IMR-90 (cell line): ENCODE measurements around the gene SPIN1.

Experiments
- CEBPB ChIP-seq: IDR thresholded peaks from 2 replicates; pipeline ENCODE4 v1.6.1; 2012; ENCODE audit warnings: low read depth, low read length, improper control_type of control experiment
- CHD1 ChIP-seq: IDR thresholded peaks from 2 replicates; pipeline ENCODE4 v1.6.1; 2012; ENCODE audit warnings: low read depth, low read length, improper control_type of control experiment
- FOS ChIP-seq: fragments of 150-350 bp; IDR thresholded peaks from 2 replicates; pipeline ENCODE4 v1.6.1; 2016; ENCODE audit warnings: low read depth, low read length
- MAFK ChIP-seq: IDR thresholded peaks from 2 replicates; pipeline ENCODE4 v1.6.1; 2012; ENCODE audit warnings: low read depth, low read length, improper control_type of control experiment
- MXI1 ChIP-seq: IDR thresholded peaks from 2 replicates; pipeline ENCODE4 v1.6.1; 2012; ENCODE audit warnings: low read depth, mild to moderate bottlenecking, low read length, moderate library complexity, borderline replicate concordance
- NFE2L2 ChIP-seq: fragments of 150-350 bp; IDR thresholded peaks from 2 replicates; pipeline ENCODE4 v1.6.1; 2016; ENCODE audit warnings: low read depth, mild to moderate bottlenecking, low read length
- POLR2A ChIP-seq: IDR thresholded peaks from 2 replicates; pipeline ENCODE4 v1.6.1; 2012; ENCODE audit warnings: mild to moderate bottlenecking, low read depth, low read length
- RAD21 ChIP-seq: IDR thresholded peaks from 2 replicates; pipeline ENCODE4 v1.6.1; 2012; ENCODE audit warnings: low read length, improper control_type of control experiment
- RFX5 ChIP-seq: IDR thresholded peaks from 2 replicates; pipeline ENCODE4 v1.8.0; 2012; ENCODE audit warnings: low read depth, mild to moderate bottlenecking, low read length, moderate library complexity
- SMC3 ChIP-seq: fragments of 150-350 bp; IDR thresholded peaks from 2 replicates; pipeline ENCODE4 v1.6.1; 2016; ENCODE audit warnings: low read depth, mild to moderate bottlenecking, antibody characterized with exemption, low read length, moderate library complexity
- USF2 ChIP-seq: fragments of 150-350 bp; IDR thresholded peaks from 2 replicates; pipeline ENCODE4 v1.6.1; 2017; ENCODE audit warnings: mild to moderate bottlenecking, antibody characterized with exemption, low read length, low read depth
- TF ChIP-seq, protein P1 (sequence below): conservative IDR thresholded peaks from 2 replicates; pipeline ENCODE4 v1.5.1; 2012; ENCODE audit warnings: mild to moderate bottlenecking, low read depth, low read length, improper control_type of control experiment
- TF ChIP-seq, protein P2 (sequence below): fragments of 150-350 bp; IDR thresholded peaks from 2 replicates; pipeline ENCODE4 v1.6.1; 2016; ENCODE audit warnings: low read depth, mild to moderate bottlenecking, low read length, moderate library complexity, borderline replicate concordance

DNA sequence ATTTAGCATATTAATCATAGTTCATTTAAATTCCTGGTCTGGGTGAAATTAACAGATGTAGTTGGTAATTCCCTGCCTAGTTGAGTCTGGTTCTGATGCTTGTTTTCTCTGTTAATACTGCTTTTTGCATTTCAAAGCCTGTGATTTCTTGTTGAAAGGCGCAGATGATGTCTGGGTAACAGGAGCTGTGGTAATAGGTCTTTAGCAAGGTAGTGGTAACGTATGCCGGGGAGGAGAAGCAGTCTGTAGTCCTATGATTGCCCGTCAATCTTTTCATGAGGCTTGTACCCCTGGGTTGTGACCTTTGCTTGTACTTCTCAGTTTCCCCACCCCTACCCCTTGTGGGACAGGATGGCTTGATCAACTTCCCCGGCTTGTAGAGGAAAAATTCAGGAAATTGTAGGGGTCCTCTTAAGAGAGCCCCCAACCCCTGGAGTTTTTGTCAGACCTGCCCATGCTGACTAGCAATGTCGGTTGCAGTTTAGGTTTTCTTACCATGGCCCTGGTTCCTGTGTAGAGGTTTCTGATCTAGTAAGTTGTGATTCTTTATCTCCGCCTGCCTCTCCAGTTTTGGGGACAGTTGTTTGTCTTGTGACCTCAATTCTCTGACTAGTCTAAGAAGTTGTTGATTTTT, 55.4 kb downstream of the SPIN1 start:
- TF ChIP-seq, protein P1, sequence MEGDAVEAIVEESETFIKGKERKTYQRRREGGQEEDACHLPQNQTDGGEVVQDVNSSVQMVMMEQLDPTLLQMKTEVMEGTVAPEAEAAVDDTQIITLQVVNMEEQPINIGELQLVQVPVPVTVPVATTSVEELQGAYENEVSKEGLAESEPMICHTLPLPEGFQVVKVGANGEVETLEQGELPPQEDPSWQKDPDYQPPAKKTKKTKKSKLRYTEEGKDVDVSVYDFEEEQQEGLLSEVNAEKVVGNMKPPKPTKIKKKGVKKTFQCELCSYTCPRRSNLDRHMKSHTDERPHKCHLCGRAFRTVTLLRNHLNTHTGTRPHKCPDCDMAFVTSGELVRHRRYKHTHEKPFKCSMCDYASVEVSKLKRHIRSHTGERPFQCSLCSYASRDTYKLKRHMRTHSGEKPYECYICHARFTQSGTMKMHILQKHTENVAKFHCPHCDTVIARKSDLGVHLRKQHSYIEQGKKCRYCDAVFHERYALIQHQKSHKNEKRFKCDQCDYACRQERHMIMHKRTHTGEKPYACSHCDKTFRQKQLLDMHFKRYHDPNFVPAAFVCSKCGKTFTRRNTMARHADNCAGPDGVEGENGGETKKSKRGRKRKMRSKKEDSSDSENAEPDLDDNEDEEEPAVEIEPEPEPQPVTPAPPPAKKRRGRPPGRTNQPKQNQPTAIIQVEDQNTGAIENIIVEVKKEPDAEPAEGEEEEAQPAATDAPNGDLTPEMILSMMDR: no peak
- TF ChIP-seq MXI1 (no peak), CEBPB (no peak), POLR2A (no peak), NFE2L2 (no peak), RFX5 (no peak), SMC3 (no peak), FOS (no peak), MAFK (no peak), USF2 (no peak), CHD1 (no peak), RAD21 (no peak)
- TF ChIP-seq, protein P2, sequence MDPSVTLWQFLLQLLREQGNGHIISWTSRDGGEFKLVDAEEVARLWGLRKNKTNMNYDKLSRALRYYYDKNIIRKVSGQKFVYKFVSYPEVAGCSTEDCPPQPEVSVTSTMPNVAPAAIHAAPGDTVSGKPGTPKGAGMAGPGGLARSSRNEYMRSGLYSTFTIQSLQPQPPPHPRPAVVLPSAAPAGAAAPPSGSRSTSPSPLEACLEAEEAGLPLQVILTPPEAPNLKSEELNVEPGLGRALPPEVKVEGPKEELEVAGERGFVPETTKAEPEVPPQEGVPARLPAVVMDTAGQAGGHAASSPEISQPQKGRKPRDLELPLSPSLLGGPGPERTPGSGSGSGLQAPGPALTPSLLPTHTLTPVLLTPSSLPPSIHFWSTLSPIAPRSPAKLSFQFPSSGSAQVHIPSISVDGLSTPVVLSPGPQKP: no peak
